GM12865 (cell line): Measurements from ENCODE around the gene EEF1AKMT2.

ENCODE experiments used
- DNase-seq: peaks from one replicate; pipeline ENCODE4 v3.0.0; 2010; ENCODE audit warnings: low read depth
- H3K4me3 ChIP-seq: 2 replicates; pipeline ENCODE4 v1.5.1; 2011; ENCODE audit warnings: mild to moderate bottlenecking, low read depth, low read length, control low read depth
- TF ChIP-seq, protein P1 (sequence below): IDR thresholded peaks from 2 replicates; pipeline ENCODE4 v1.5.1; 2011; ENCODE audit warnings: low read length, control low read depth, low read depth, inconsistent platforms; ENCODE audit not compliant: insufficient read depth; ENCODE audit errors: missing control alignments

EEF1AKMT2 gene

DNA sequence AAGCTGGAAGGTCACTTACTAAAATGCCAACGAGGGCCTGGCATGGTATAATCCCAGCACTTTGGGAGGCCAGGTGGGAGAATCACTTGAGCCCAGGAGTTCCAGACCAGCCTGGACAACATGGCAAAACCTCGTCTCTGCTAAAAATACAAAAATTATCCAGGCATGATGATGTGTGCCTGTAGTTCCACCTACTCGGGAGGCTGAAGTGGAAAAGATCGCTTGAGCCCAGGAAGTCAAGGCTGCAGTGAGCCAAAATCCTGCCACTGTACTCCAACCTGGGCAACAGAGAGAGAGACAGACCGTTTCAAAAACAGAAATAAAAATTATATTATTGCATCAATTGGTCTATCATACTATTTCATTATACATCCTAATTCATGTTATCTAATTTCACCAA, 29.4 kb downstream of the EEF1AKMT2 start:
- DNase-seq: no peak
- TF ChIP-seq, protein P1, sequence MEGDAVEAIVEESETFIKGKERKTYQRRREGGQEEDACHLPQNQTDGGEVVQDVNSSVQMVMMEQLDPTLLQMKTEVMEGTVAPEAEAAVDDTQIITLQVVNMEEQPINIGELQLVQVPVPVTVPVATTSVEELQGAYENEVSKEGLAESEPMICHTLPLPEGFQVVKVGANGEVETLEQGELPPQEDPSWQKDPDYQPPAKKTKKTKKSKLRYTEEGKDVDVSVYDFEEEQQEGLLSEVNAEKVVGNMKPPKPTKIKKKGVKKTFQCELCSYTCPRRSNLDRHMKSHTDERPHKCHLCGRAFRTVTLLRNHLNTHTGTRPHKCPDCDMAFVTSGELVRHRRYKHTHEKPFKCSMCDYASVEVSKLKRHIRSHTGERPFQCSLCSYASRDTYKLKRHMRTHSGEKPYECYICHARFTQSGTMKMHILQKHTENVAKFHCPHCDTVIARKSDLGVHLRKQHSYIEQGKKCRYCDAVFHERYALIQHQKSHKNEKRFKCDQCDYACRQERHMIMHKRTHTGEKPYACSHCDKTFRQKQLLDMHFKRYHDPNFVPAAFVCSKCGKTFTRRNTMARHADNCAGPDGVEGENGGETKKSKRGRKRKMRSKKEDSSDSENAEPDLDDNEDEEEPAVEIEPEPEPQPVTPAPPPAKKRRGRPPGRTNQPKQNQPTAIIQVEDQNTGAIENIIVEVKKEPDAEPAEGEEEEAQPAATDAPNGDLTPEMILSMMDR: no peak

DNA sequence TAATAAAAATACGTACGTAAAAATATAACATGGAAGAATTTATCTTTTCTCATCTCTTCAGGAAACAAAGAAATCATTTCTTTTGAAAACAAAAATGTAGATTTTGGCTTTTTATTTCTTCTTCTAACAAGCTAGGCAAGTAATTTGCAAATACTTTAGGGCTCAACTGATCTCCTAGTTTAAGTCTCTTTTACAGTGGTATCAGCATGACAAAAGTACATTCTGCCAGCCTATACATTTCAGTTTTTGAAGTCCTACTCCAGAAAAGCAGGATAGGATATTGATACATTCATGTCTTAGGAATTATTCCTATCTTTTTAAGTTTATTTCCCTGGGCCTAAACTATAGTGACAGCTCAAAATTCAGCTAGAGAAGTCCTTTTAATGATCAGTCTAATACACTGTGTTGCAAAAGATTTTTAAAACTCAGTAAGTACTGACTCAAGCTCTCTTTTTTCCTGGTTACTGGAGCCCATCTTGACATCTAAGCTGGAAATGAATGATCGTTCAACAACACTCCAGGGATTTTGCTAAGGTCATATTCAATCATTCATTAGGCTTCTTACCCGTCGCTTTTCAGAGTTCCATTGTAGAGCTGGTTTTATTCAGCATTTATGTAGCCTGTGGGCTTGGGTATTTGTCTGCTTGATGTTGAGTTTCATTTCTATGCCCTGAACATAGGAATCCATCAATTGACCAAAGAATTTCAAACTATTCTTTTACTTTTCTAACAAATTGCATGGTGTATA, 35.4 kb downstream of the EEF1AKMT2 start:
- TF ChIP-seq, protein P1: no peak

More for the DNA sequence above, 29.4 kb downstream of the EEF1AKMT2 start:
- H3K4me3 ChIP-seq: no peak overlapping the region

DNA sequence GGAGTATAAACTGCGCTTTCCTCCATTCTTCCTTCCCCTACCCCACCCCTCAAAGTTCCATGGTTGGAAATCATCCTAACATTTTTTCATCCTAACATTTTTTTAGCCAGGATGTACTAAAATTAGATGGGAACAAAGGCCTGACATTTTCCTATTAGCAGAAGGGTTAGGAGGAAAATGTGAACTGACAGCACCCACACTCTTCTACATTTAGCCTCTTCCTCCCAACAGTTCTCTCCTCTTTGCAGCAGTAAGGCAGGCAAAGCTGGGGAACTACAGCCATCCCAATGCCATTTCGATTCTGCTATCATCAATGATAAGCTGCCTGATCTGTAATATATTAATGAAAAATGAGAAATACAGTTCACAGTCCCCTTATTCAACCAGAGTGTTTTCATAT, 36.1 kb downstream of the EEF1AKMT2 start:
- TF ChIP-seq, protein P1: no peak
- DNase-seq: no peak
- no peak overlapping the region for H3K4me3 ChIP-seq

More for the DNA sequence above, 35.4 kb downstream of the EEF1AKMT2 start:
- H3K4me3 ChIP-seq: no peak overlapping the region
- no peak for DNase-seq

DNA sequence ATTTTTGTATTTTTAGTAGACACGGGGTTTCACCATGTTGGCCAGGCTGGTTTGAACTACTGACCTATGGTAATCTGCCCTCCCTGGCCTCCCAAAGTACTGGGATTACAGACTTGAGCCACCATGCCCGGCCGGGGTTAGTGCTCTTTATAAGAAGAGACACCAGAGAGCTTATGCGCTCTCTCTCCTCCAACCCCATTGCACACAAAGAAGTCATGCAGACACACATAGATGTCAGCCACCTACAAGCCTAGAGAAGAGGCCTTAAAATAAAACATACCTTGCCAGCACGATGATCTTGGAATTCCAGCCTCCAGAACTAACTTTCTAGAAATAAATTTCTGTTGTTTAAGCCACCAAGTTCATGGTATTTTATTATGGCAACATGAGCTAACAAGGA, 37.5 kb downstream of the EEF1AKMT2 start:
- H3K4me3 ChIP-seq: no peak overlapping the region
- TF ChIP-seq, protein P1: no peak
- no peak for DNase-seq

DNA sequence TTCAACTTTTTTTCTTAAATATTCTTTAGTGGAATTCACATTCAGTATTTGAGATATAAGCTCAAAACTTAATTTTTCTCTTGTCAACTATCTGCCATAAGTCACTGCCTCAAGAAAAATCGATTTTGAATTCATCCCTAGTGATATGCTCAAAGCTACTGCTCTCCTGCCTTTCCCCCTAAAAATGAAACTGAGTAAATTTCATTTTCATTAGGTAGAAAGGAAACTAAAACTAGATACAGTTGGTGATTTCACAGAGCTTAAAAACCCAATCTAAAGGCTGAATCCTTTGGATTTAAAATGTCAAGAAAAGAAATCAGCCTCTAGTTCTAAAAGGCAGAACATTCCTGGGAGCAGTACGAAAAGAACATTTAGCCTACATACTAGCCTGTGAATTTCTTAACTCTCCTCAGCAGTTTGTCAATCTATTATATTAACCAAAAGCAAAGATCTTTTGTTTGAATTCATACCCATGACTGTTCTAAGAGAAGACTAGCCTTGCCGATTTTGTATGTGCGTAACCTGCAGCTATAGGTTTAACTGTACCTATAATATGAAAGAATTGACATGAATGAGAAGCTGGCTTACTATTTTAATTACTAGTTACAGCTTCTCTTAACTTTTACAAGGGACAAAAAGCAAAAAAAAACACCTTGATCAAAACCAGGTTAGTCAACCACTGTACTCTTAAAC, 42.6 kb downstream of the EEF1AKMT2 start:
- H3K4me3 ChIP-seq: no peak overlapping the region
- TF ChIP-seq, protein P1: no peak
- no peak for DNase-seq

DNA sequence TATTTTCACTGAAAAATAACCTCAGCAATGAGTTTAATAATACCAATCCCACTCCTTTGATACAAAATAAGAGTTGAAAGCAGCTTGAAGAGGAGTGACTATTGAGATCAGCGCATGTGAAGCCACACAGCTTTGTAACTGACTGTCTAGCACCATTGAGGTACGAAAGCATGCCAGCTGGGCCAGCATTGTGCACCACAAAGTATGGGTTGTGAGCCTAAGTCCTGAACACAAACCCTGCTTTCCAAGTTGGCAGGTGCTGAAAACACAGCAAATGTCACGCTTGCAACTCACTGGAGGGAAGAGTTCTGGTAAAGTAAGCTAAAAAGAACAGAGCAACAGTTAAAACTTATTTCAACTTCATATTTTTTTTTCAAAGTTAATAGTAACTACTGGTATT, 43.5 kb downstream of the EEF1AKMT2 start:
- TF ChIP-seq, protein P1: no peak
- no peak for DNase-seq
- H3K4me3 ChIP-seq: no peak overlapping the region
